Calu3 (cell line): Measurements from ENCODE around the gene SNX6. TPM values are rescaled to one million over a fixed set of nuclear protein-coding genes. Genes with fewer than 3 reads are reported as not detected.

ENCODE experiments used
- BruUV-seq: library from RNA; stranded (reverse); fragments of 400-500 nt; replicated peaks from 2 replicates; lab custom pipeline; 2021; lab: Mats Ljungman, UMichigan
- CTCF ChIA-PET: fragments of 300-600 bp; sonication (Branson Sonifier 250); formaldehyde crosslinking; loops from one replicate; lab custom pipeline; 2022; ENCODE audit warnings: antibody characterized with exemption; lab: Charles Lee
- DNase-seq: peaks from one replicate; pipeline ENCODE4 v3.0.0; 2022
- H3K27ac Mint-ChIP-seq: one replicate; pipeline ENCODE4 v1.8.0; 2022; ENCODE audit warnings: mixed read lengths; ENCODE audit not compliant: unreplicated experiment
- H3K27me3 Mint-ChIP-seq: one replicate; pipeline ENCODE4 v1.8.0; 2022; ENCODE audit warnings: mixed read lengths; ENCODE audit not compliant: unreplicated experiment
- H3K36me3 Mint-ChIP-seq: one replicate; pipeline ENCODE4 v1.8.0; 2022; ENCODE audit warnings: mild to moderate bottlenecking, moderate library complexity, mixed read lengths; ENCODE audit not compliant: insufficient read depth, unreplicated experiment
- H3K4me1 Mint-ChIP-seq: one replicate; pipeline ENCODE4 v1.8.0; 2022; ENCODE audit warnings: mild to moderate bottlenecking, low read depth, mixed read lengths; ENCODE audit not compliant: unreplicated experiment
- H3K4me3 Mint-ChIP-seq: one replicate; pipeline ENCODE4 v1.8.0; 2022; ENCODE audit warnings: mild to moderate bottlenecking, low read depth, moderate library complexity, mixed read lengths; ENCODE audit not compliant: unreplicated experiment
- H3K9me3 Mint-ChIP-seq: one replicate; pipeline ENCODE4 v1.8.0; 2022; ENCODE audit warnings: low read depth, mixed read lengths; ENCODE audit not compliant: unreplicated experiment
- intact Hi-C: fragments of 100-400 bp; cut with micrococcal nuclease; formaldehyde crosslinking; loops from one replicate; pipeline ENCODE4 v1.10.0; 2022; ENCODE audit not compliant: unreplicated experiment
- total RNA-seq: library from RNA; stranded (reverse); gene quantifications from 2 replicates; pipeline ENCODE4 v1.2.3, GENCODE V29; 2022
- TF ChIP-seq, protein P1 (sequence below): fragments of 200-600 bp; IDR thresholded peaks from one replicate; pipeline ENCODE4 v1.8.0; 2022; ENCODE audit warnings: antibody characterized with exemption; ENCODE audit not compliant: unreplicated experiment

The SNX6 gene
- total RNA-seq, 1 experiment from 2014 or later: 59.2 TPM

DNA sequence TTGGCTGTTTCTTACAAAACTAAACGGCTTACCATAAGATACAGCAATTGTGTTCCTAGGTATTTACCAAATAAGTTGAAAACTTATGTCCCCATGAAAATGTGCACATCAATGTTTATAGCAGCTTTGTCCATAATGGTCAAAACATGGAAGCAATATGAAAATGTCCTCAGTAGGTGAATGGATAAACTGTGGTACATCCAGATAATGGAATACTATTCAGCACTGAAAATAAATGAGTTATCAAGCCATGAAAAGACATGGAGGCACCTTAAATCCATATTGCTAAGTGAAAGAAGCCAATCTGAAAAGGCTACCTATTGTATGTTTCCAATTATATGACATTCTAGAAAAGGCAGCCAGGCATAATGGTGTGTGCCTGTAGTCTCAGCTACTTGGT, 43.8 kb upstream of the SNX6 start:
- Mint-ChIP-seq H3K4me1 (no peaks in the 10 kb centered on the region), H3K27me3 (no peaks in the 10 kb centered on the region), H3K9me3 (no peaks in the 10 kb centered on the region), H3K27ac (no peak overlapping the region), H3K4me3 (no peak overlapping the region), H3K36me3 (peaks cover 4% of the 10 kb centered on the region)
- intact Hi-C loops: loop anchor here (5.0 to 10.0 kb wide), 2 partner anchors 94 to 751 kb away; no protein-coding TSS in a partner anchor
- no peak for DNase-seq
- TF ChIP-seq, protein P1, sequence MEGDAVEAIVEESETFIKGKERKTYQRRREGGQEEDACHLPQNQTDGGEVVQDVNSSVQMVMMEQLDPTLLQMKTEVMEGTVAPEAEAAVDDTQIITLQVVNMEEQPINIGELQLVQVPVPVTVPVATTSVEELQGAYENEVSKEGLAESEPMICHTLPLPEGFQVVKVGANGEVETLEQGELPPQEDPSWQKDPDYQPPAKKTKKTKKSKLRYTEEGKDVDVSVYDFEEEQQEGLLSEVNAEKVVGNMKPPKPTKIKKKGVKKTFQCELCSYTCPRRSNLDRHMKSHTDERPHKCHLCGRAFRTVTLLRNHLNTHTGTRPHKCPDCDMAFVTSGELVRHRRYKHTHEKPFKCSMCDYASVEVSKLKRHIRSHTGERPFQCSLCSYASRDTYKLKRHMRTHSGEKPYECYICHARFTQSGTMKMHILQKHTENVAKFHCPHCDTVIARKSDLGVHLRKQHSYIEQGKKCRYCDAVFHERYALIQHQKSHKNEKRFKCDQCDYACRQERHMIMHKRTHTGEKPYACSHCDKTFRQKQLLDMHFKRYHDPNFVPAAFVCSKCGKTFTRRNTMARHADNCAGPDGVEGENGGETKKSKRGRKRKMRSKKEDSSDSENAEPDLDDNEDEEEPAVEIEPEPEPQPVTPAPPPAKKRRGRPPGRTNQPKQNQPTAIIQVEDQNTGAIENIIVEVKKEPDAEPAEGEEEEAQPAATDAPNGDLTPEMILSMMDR: no peak
- CTCF ChIA-PET: interaction anchor here (1.8 kb wide), 1 partner anchor 49 kb away, joined by 6 read pairs; no protein-coding TSS in a partner anchor
- no TSS peak for BruUV-seq

DNA sequence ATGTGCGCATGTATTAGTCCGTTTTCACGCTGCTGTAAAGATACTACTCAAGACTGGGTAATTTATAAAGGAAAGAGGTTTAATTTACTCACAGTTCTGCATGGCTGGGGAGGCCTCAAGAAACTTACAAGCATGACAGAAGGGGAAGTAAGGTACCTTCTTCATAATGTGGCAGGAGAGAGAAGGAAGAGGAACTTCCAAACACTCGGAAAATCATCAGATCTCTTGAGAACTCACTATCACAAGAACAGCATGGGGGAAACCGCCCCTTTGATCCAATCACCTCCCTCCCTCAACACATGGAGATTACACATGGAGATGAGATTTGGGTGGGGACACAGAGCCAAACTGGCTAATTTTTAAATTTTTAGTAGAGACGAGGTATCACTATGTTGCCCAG, 41.8 kb upstream of the SNX6 start:
- TF ChIP-seq, protein P1: no peak
- H3K36me3 Mint-ChIP-seq: no peaks in the 10 kb centered on the region
- no peak for DNase-seq
- intact Hi-C loops: loop anchor here (1.0 to 10.0 kb wide), 3 partner anchors 52 to 753 kb away; no protein-coding TSS in a partner anchor
- H3K4me1 Mint-ChIP-seq: no peaks in the 10 kb centered on the region
- no TSS peak for BruUV-seq
- no peaks in the 10 kb centered on the region for H3K9me3 Mint-ChIP-seq
- no peak overlapping the region for H3K4me3 Mint-ChIP-seq
- no peak overlapping the region for H3K27ac Mint-ChIP-seq
- CTCF ChIA-PET: interaction anchor here (1.5 to 1.8 kb wide), 2 partner anchors 51 kb away, joined by 6 to 7 read pairs; no protein-coding TSS in a partner anchor
- no peaks in the 10 kb centered on the region for H3K27me3 Mint-ChIP-seq

DNA sequence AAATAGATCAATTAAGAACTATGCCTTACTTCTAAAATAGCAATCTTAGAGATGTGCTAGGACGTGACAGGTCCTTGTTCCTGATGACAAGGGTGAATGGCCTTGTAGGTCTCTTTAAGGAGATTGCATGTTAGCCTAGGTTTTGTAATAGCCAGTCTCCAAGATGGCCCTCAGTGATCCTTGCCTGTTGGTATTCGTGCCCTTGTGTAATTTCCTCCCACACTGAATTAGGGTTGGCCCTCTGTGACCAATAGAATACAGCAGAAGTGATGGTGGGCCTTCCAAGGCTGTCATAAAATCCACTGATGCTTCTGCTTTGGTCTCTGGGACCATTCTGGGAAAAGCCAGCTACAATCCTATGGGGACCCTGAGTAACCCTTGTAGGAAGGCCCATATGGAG, 38.2 kb upstream of the SNX6 start:
- Mint-ChIP-seq H3K4me1 (no peaks in the 10 kb centered on the region), H3K36me3 (no peaks in the 10 kb centered on the region), H3K27ac (no peak overlapping the region), H3K27me3 (no peaks in the 10 kb centered on the region), H3K4me3 (no peak overlapping the region), H3K9me3 (no peaks in the 10 kb centered on the region)
- TF ChIP-seq, protein P1: no peak
- BruUV-seq: no TSS peak
- CTCF ChIA-PET: no interaction called here
- intact Hi-C loops: no loop called here
- no peak for DNase-seq

DNA sequence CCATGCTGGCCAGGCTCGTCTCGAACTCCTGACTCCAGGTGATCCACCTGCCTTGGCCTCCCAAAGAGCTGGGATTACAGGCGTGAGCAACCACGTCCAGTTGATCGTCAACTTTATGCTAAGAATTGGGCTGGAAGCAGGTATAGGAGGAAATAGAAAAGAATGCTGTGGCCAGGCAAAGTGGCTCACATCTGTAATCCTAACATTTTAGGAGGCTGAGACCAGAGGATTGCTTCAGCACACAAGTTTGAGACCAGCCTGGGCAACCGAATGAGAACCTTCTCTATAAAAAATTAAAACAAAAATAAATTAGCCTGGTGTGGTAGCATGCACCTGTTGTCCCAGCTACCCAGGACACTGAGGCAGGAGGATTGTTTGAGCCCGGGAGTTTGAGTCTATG, 37.1 kb upstream of the SNX6 start:
- CTCF ChIA-PET: no interaction called here
- Mint-ChIP-seq H3K27ac (no peak overlapping the region), H3K36me3 (no peaks in the 10 kb centered on the region), H3K4me3 (no peak overlapping the region), H3K4me1 (no peaks in the 10 kb centered on the region), H3K9me3 (no peaks in the 10 kb centered on the region), H3K27me3 (no peaks in the 10 kb centered on the region)
- intact Hi-C loops: no loop called here
- DNase-seq: no peak
- TF ChIP-seq, protein P1: no peak
- BruUV-seq: no TSS peak
